Measurements from ENCODE around the gene ATG2B.

The ATG2B gene

GRCh38 chr14:96264853-96265252 is 98.3 kb downstream of the ATG2B start:
- peaks cover 0 to 11% (median 3%) of the 10 kb centered on the region in 5 experiments for H3K27me3 ChIP-seq (replicated peaks in 2 of 5; ENCODE audit: control insufficient read depth in 4 of 5, insufficient read depth in 5 of 5, low read length in 4 of 5)
- no peaks in the 10 kb centered on the region for H3K36me3 ChIP-seq (ENCODE audit: control insufficient read depth in 4 of 4, insufficient read depth in 4 of 4, low read length in 3 of 4)
- no peak overlapping the region for H3K27ac ChIP-seq (ENCODE audit: insufficient read depth in 1 of 2, low read depth in 1 of 2, low read length in 2 of 2, poor library complexity in 1 of 2, severe bottlenecking in 2 of 2)
- no peak for DNase-seq
- ChIA-PET CTCF (interaction anchor here (1.5 kb wide), 1 partner anchor 10 kb away, joined by 4 read pairs; no protein-coding TSS in a partner anchor), POLR2A (no interaction called here)
- H3K4me3 ChIP-seq (ENCODE audit: control insufficient read depth in 1 of 7, extremely low read depth in 1 of 7, insufficient read depth in 4 of 7, low read depth in 2 of 7, low read length in 6 of 7): no peak overlapping the region
- 64% methylated on average over 3 of the region's 3 CpGs for WGBS (ENCODE audit: insufficient coverage)
- no peaks in the 10 kb centered on the region for H3K4me1 ChIP-seq (ENCODE audit: control extremely low read depth in 1 of 4, control insufficient read depth in 4 of 4, insufficient read depth in 4 of 4, low read length in 3 of 4)
- H3K9me3 ChIP-seq (ENCODE audit: control extremely low read depth in 1 of 5, control insufficient read depth in 4 of 5, insufficient read depth in 2 of 5, low read depth in 1 of 5, low read length in 4 of 5): peaks cover 0 to under 1% (median 0%) of the 10 kb centered on the region in 5 experiments

DNA sequence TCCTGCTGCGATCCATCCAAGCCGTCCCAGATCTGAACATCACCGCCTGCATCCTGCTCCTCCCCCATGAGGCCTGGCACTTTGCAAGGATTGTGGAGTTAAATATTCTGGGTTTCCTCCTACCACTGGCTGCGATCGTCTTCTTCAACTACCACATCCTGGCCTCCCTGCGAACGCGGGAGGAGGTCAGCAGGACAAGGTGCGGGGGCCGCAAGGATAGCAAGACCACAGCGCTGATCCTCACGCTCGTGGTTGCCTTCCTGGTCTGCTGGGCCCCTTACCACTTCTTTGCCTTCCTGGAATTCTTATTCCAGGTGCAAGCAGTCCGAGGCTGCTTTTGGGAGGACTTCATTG is 99.0 kb downstream of the ATG2B start:
- Histone ChIP-seq H3K27ac (ENCODE audit: insufficient read depth in 1 of 2, low read depth in 1 of 2, low read length in 2 of 2, poor library complexity in 1 of 2, severe bottlenecking in 2 of 2) (no peak overlapping the region), H3K9me3 (ENCODE audit: control extremely low read depth in 1 of 5, control insufficient read depth in 4 of 5, insufficient read depth in 2 of 5, low read depth in 1 of 5, low read length in 4 of 5) (peaks cover 0 to 3% (median 0%) of the 10 kb centered on the region in 5 experiments), H3K4me3 (ENCODE audit: control insufficient read depth in 1 of 7, extremely low read depth in 1 of 7, insufficient read depth in 4 of 7, low read depth in 2 of 7, low read length in 6 of 7) (no peak overlapping the region), H3K4me1 (ENCODE audit: control extremely low read depth in 1 of 4, control insufficient read depth in 4 of 4, insufficient read depth in 4 of 4, low read length in 3 of 4) (no peaks in the 10 kb centered on the region), H3K27me3 (replicated peaks in 2 of 5; ENCODE audit: control insufficient read depth in 4 of 5, insufficient read depth in 5 of 5, low read length in 4 of 5) (peaks cover 0 to 17% (median 3%) of the 10 kb centered on the region in 5 experiments), H3K36me3 (ENCODE audit: control insufficient read depth in 4 of 4, insufficient read depth in 4 of 4, low read length in 3 of 4) (no peaks in the 10 kb centered on the region)
- CTCF ChIA-PET: no interaction called here
- WGBS (ENCODE audit: insufficient coverage): 94% methylated on average over 14 of the region's 14 CpGs
- DNase-seq: no peak
- POLR2A ChIA-PET: no interaction called here

GRCh38 chr14:96263347-96264199 is 99.6 kb downstream of the ATG2B start:
- 93% methylated on average over 20 of the region's 20 CpGs for WGBS (ENCODE audit: insufficient coverage)
- no peak overlapping the region for H3K27ac ChIP-seq (ENCODE audit: insufficient read depth in 1 of 2, low read depth in 1 of 2, low read length in 2 of 2, poor library complexity in 1 of 2, severe bottlenecking in 2 of 2)
- POLR2A ChIA-PET: no interaction called here
- H3K9me3 ChIP-seq (ENCODE audit: control extremely low read depth in 1 of 5, control insufficient read depth in 4 of 5, insufficient read depth in 2 of 5, low read depth in 1 of 5, low read length in 4 of 5): peaks cover 0 to 3% (median 0%) of the 10 kb centered on the region in 5 experiments
- H3K27me3 ChIP-seq (replicated peaks in 2 of 5; ENCODE audit: control insufficient read depth in 4 of 5, insufficient read depth in 5 of 5, low read length in 4 of 5): peaks cover 0 to 17% (median 3%) of the 10 kb centered on the region in 5 experiments
- H3K4me3 ChIP-seq (ENCODE audit: control insufficient read depth in 1 of 7, extremely low read depth in 1 of 7, insufficient read depth in 4 of 7, low read depth in 2 of 7, low read length in 6 of 7): no peak overlapping the region
- H3K36me3 ChIP-seq (ENCODE audit: control insufficient read depth in 4 of 4, insufficient read depth in 4 of 4, low read length in 3 of 4): no peaks in the 10 kb centered on the region
- CTCF ChIA-PET: no interaction called here
- no peaks in the 10 kb centered on the region for H3K4me1 ChIP-seq (ENCODE audit: control extremely low read depth in 1 of 4, control insufficient read depth in 4 of 4, insufficient read depth in 4 of 4, low read length in 3 of 4)
- DNase-seq: no peak

DNA sequence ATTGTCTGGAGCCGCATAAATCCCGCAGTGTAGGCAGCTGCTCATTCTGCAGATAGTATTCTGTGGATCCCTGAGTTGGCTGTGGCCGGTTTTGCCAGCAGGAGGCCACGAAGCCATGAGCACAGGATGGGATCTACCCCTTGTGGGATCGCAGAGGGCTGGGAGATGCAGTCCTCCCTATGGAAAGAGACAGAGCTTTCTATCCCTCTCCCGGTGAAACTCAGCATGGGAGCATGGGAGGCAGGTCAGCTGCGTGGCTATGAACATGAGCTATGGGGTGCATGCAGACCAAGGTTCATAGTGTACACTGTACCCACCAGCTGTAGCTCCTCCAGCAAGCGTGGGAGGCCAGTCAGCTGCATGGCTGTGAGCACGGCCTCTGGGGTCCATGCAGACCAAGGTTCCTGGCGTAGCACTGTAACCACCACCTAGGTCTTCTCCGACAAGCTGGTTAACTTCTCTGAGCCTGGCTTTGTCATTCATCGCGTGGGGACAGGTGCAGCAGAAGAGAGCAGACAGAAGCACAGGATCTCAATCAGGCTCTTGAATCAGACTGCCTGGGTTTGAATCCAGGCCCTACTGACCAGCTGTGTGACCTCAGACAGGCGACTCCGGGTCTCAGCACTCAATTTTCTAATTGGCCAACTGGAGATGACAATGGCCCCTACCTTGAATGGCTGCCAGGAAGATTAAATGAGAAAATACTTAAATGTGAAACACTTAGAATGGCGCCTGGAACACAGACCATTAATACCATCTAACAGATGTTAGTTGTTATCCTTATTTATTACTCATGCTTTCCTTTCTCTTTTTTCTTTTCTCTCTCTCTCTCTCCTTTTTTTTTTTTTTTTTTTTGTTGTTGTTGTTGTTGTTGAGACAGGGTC is 101.1 kb downstream of the ATG2B start:
- ChIA-PET CTCF (no interaction called here), POLR2A (no interaction called here)
- Histone ChIP-seq H3K4me1 (ENCODE audit: control extremely low read depth in 1 of 4, control insufficient read depth in 4 of 4, insufficient read depth in 4 of 4, low read length in 3 of 4) (no peaks in the 10 kb centered on the region), H3K4me3 (ENCODE audit: control insufficient read depth in 1 of 7, extremely low read depth in 1 of 7, insufficient read depth in 4 of 7, low read depth in 2 of 7, low read length in 6 of 7) (no peak overlapping the region), H3K27ac (ENCODE audit: insufficient read depth in 1 of 2, low read depth in 1 of 2, low read length in 2 of 2, poor library complexity in 1 of 2, severe bottlenecking in 2 of 2) (no peak overlapping the region), H3K36me3 (ENCODE audit: control insufficient read depth in 4 of 4, insufficient read depth in 4 of 4, low read length in 3 of 4) (no peaks in the 10 kb centered on the region), H3K9me3 (ENCODE audit: control extremely low read depth in 1 of 5, control insufficient read depth in 4 of 5, insufficient read depth in 2 of 5, low read depth in 1 of 5, low read length in 4 of 5) (peaks cover 0 to 3% (median 0%) of the 10 kb centered on the region in 5 experiments), H3K27me3 (replicated peaks in 2 of 5; ENCODE audit: control insufficient read depth in 4 of 5, insufficient read depth in 5 of 5, low read length in 4 of 5) (peaks cover 0 to 26% (median 6%) of the 10 kb centered on the region in 5 experiments)
- DNase-seq: no peak
- 92% methylated on average over 15 of the region's 16 CpGs for WGBS (ENCODE audit: insufficient coverage)

DNA sequence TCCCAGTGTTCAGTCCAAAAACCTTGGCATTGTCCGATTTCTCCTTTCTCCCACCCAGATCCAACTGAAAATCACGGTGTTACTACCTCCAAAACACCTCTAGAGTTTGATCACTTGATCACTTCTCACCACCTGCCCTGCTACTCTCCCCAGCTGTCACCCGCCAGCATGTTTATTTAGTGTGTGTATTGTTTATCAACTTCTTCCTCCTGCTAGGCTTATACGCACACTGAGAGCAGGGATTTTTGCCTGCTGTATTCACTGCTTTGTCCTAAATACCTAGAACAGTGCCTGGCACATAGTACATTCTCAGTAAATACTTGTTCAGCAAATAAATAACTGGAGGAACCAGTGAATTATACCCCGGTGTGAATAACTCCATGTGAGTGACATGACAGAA is 102.1 kb downstream of the ATG2B start:
- POLR2A ChIA-PET: no interaction called here
- Histone ChIP-seq H3K4me1 (ENCODE audit: control extremely low read depth in 1 of 4, control insufficient read depth in 4 of 4, insufficient read depth in 4 of 4, low read length in 3 of 4) (no peaks in the 10 kb centered on the region), H3K4me3 (ENCODE audit: control insufficient read depth in 1 of 7, extremely low read depth in 1 of 7, insufficient read depth in 4 of 7, low read depth in 2 of 7, low read length in 6 of 7) (no peak overlapping the region), H3K27ac (ENCODE audit: insufficient read depth in 1 of 2, low read depth in 1 of 2, low read length in 2 of 2, poor library complexity in 1 of 2, severe bottlenecking in 2 of 2) (no peak overlapping the region), H3K36me3 (ENCODE audit: control insufficient read depth in 4 of 4, insufficient read depth in 4 of 4, low read length in 3 of 4) (no peaks in the 10 kb centered on the region), H3K27me3 (replicated peaks in 2 of 5; ENCODE audit: control insufficient read depth in 4 of 5, insufficient read depth in 5 of 5, low read length in 4 of 5) (peaks cover 0 to 36% (median 11%) of the 10 kb centered on the region in 5 experiments), H3K9me3 (ENCODE audit: control extremely low read depth in 1 of 5, control insufficient read depth in 4 of 5, insufficient read depth in 2 of 5, low read depth in 1 of 5, low read length in 4 of 5) (peaks cover 0 to 3% (median 0%) of the 10 kb centered on the region in 5 experiments)
- no peak for DNase-seq
- CTCF ChIA-PET: no interaction called here
- WGBS (ENCODE audit: insufficient coverage): 92% methylated on average over 1 of the region's 5 CpGs

DNA sequence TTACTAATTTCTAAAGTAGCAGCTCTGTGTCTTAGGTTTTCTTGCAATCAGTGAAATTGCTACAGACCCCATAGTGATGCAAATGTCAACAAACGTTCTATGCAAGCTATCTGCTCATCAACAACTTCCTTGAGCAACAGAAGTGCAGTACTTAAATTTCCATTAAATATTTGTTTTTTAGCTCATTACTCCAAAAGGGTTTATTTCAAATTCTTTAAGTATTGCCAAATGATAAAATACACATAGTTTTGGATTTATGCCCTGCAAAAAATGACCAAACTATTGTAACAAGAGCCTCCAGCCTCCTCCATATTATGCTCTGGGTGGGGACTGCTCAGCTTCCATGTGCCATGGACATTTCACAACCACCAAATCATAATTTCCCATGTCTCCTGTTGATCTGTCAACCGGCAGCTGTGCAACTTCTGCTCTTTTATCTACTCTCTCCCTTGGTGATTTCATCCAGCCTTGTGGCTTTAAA is 102.8 kb downstream of the ATG2B start:
- ChIA-PET POLR2A (no interaction called here), CTCF (interaction anchor here (1.3 kb wide), 1 partner anchor 14 kb away, joined by 6 read pairs; no protein-coding TSS in a partner anchor)
- H3K4me1 ChIP-seq (ENCODE audit: control extremely low read depth in 1 of 4, control insufficient read depth in 4 of 4, insufficient read depth in 4 of 4, low read length in 3 of 4): no peaks in the 10 kb centered on the region
- H3K27me3 ChIP-seq (replicated peaks in 2 of 5; ENCODE audit: control insufficient read depth in 4 of 5, insufficient read depth in 5 of 5, low read length in 4 of 5): peaks cover 2 to 41% (median 14%) of the 10 kb centered on the region in 5 experiments
- H3K27ac ChIP-seq (ENCODE audit: insufficient read depth in 1 of 2, low read depth in 1 of 2, low read length in 2 of 2, poor library complexity in 1 of 2, severe bottlenecking in 2 of 2): no peak overlapping the region
- H3K9me3 ChIP-seq (ENCODE audit: control extremely low read depth in 1 of 5, control insufficient read depth in 4 of 5, insufficient read depth in 2 of 5, low read depth in 1 of 5, low read length in 4 of 5): peaks cover 0 to 3% (median 0%) of the 10 kb centered on the region in 5 experiments
- no peak overlapping the region for H3K4me3 ChIP-seq (ENCODE audit: control insufficient read depth in 1 of 7, extremely low read depth in 1 of 7, insufficient read depth in 4 of 7, low read depth in 2 of 7, low read length in 6 of 7)
- no peak for DNase-seq
- H3K36me3 ChIP-seq (ENCODE audit: control insufficient read depth in 4 of 4, insufficient read depth in 4 of 4, low read length in 3 of 4): no peaks in the 10 kb centered on the region
- WGBS (ENCODE audit: insufficient coverage): 67% methylated on average over 1 of the region's 2 CpGs

GRCh38 chr14:96257900-96258299 is 105.2 kb downstream of the ATG2B start:
- no peak overlapping the region for H3K4me3 ChIP-seq (ENCODE audit: control insufficient read depth in 1 of 7, extremely low read depth in 1 of 7, insufficient read depth in 4 of 7, low read depth in 2 of 7, low read length in 6 of 7)
- DNase-seq: no peak
- POLR2A ChIA-PET: no interaction called here
- peaks cover 0 to 3% (median 0%) of the 10 kb centered on the region in 5 experiments for H3K9me3 ChIP-seq (ENCODE audit: control extremely low read depth in 1 of 5, control insufficient read depth in 4 of 5, insufficient read depth in 2 of 5, low read depth in 1 of 5, low read length in 4 of 5)
- no peak overlapping the region for H3K27ac ChIP-seq (ENCODE audit: insufficient read depth in 1 of 2, low read depth in 1 of 2, low read length in 2 of 2, poor library complexity in 1 of 2, severe bottlenecking in 2 of 2)
- H3K36me3 ChIP-seq (ENCODE audit: control insufficient read depth in 4 of 4, insufficient read depth in 4 of 4, low read length in 3 of 4): no peaks in the 10 kb centered on the region
- no peaks in the 10 kb centered on the region for H3K4me1 ChIP-seq (ENCODE audit: control extremely low read depth in 1 of 4, control insufficient read depth in 4 of 4, insufficient read depth in 4 of 4, low read length in 3 of 4)
- CTCF ChIA-PET: no interaction called here
- H3K27me3 ChIP-seq (replicated peaks in 2 of 5; ENCODE audit: control insufficient read depth in 4 of 5, insufficient read depth in 5 of 5, low read length in 4 of 5): peaks cover 0 to 45% (median 16%) of the 10 kb centered on the region in 5 experiments

Measured in common myeloid progenitor, CD34-positive (primary cell).